GF-D8 (cell line): ENCODE results near the gene XIRP2.
"Not testable (repeated sequence)": the region's sequence is repeated elsewhere in the genome, so short reads cannot be mapped to it uniquely, and the experiment has no call there.

ENCODE experiments used
- DNase-seq: peaks from one replicate; lab custom pipeline; 2025; lab: John Stamatoyannopoulos, UW

The XIRP2 gene

DNA sequence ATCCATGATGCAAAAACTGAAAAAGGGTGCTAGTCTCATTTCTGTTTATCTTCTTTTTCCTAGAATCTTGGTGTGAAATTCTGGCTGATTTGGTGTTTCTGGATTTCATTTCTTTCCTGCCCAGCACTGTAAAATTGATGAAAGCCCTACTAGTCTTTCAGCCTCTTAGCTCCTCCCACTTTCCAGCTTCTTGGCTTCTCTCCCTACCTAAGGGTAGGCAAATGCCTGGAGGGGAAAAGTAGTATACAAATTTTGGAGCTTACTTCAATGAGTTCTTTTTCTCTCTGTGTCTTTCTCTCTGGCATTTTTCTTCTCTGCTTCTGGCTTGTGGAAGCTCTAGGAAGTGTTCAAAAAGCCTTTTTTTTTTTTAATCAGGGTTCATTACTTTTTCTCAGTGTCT, 160.5 kb downstream of the XIRP2 start:
- DNase-seq, result no peak

DNA sequence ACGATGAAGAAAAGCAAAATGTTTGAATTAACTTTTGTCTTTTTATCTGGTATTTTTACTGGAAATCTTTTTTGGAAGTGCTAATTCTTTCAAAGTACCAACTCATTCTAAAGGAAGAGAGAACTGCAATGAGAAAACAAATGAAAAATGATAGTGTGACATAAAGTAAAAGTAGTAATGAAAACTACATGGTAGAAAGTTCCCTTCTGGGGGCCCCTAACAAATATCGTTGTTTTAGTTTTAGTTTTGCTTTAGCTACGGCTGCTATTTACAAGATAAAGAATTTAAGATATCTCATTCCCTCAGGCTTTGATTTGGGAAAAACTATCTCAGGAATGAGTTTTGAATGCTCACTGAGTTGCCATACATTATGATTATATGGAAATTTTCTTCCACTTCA, 161.4 kb downstream of the XIRP2 start:
- no peak for DNase-seq

DNA sequence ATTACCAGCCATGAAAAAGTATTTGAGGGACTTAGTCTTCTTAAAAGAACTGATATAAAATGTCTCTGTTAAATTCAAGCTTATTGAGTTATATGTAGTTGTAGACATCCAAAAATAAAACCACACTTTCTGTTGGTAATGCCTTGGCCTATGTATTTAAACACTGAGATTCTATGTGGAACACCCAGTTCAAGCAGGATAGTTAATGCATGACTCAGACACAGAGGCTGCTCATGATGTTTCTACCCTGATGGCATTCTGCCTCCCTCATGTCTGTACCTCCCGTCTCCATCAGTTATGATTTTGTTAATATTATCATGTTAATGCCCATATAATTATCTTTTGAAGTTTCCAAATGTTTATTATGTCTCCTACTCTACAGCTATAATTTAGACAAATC, 164.5 kb downstream of the XIRP2 start:
- no peak for DNase-seq

DNA sequence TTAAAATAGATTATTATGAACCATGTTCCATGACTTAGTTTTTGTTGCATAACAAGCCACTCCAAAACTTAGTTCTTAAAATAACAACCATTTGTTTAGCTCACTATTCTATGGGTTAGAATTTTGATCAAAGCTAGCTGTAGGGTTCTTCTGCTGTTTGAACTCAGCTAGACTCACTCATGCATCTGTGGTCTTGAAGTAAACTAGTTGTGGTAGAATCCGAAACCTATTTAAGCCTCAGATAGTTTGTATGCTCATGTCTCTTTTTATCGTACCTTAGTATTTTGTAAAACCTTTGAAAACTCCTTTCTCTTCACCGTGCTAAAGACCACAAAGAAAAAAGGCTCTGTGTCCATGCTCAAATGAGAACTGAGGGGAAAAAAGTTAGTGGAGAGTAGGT, 166.6 kb downstream of the XIRP2 start:
- no peak for DNase-seq

DNA sequence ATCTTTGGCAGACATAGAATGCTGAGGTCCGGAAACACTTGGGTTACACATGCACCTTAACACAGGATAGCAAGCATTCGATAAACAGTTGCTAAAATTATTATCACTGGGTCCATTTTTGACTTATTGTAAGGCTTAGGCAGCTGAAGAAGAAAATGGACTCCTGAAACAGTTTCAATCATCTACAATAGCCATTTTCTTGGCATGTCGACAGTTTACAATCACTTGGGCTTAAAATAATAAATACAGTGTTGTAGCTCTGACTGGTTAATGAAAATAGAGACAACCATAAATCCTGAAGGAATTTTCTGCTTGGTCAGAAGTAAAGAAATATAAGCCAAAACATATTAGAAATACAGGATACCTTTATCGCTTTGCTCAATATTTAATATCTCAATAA, 169.2 kb downstream of the XIRP2 start:
- no peak for DNase-seq

DNA sequence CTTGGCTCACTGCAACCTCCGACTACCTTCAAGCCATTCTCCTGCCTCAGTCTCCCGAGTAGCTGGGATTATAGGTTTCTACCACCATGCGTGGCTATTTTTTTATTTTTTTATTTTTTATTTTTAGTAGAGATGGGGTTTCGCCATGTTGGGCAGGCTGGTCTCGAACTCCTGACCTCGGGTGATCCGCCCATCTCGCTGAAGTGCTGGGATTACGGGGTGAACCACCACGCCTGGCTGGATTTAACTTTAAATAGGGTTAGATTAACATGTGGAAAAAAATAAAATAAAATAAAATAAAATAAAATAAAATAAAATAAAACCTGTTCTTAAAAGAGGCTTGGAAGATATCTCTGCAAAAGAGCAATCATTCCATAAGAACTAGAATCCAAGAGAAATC, 170.9 kb downstream of the XIRP2 start:
- no peak for DNase-seq

DNA sequence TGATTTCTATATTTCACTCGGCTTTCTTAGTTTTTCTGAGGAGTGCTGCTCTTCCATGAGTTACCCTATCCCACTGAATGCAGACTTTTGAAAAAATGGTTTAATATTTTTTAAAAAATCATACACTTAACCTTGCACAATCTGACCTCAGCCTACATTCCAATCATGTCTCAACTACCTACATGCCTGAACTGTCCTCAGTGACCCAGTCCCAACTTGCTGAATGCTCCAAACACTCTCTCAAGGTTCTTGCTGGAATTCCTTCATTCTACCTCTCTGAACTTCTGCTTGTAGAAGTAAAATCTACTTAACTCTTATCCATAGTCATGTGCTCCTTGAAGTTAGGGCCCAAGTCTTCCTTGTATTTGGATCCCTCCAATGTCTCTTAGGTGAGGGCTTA, 181.6 kb downstream of the XIRP2 start:
- no peak for DNase-seq

DNA sequence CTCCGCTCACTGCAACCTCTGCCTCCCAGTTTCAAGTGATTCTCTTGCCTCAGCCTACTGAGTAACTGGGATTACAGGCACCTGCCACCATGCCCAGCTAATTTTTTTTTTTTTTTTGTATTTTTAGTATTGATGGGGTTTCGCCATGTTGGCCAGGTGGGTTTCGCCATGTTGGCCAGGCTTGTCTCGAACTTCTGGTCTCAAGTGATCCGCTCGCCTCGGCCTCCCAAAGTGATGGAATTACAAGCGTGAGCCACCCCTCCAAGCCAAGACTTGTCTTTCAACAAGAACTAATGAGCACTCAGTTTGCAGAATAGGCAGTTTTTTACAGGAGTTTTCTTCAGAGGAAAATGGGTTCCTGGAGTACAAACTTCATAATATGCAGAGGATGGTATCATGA, 187.4 kb downstream of the XIRP2 start:
- not testable (repeated sequence) for DNase-seq

DNA sequence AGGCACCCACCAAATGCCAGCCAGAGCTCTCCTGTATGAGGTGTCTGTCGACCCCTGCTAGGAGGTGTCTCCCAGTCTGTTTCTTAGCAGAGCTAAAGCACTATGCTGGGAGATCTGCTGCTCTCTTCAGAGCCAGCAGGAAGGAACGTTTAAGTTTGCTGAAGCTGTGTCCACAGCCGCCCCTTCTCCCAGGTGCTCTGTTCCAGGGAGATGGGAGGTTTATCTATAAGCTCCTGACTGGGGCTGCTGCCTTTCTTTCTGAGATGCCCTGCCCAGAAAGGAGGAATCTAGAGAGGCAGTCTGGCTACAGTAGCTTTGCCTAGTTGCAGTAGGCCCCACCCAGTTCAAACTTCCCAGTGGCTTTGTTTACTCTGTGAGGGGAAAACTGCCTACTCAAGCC, 210.7 kb downstream of the XIRP2 start:
- not testable (repeated sequence) for DNase-seq

DNA sequence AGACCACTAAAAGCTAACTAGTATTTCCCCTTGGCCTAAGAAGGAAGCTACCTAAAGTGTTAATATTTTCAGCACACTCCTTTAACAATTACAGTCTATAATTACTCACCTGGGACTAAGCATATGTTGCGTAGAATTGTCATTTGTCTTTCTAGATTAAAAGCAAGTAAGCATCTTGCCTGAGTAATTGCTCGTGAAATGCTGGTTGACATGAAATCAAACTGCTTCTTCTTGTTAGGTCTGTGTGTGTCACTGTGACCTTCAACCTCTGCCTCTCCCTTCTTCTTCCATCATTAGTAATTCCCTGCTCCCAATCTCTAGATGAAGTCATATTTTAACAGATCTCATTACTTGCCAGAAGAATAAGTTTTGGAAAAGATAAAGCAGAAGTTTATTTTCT, 212.2 kb downstream of the XIRP2 start:
- no peak for DNase-seq

DNA sequence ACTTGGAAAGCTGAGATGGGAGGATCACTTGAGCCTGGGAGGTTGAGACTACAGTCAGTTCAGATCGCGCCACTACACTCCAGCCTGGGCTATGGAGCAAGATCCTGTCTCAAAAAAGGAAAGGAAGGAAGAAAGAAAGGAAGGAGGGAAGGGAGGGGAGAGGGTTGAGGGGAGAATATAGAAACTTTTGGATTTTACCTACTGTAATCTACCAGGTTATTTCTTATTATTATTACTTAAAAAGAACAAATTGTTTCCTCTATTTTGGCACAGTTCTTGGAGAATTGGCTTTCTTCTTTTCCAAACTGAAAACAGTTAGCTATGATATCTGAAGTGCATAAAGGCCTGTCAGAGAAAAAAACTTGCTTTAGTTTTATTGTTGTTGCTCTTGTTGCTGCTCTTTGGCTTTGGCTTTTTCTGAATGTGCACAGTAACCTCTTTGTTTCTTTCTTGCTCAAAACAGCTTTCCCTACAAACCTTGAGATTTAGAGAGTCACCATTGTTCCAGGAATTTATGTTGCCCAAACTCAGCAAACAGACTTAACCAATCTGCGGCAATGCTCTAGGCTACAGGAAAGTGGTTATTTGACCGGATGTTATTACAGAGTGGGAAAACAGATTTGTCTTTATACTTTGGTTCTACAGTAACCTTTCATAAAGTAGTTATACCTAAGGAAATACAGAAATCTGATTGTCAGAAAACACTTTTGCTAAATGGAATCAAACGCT, 214.9 kb downstream of the XIRP2 start:
- no peak for DNase-seq

DNA sequence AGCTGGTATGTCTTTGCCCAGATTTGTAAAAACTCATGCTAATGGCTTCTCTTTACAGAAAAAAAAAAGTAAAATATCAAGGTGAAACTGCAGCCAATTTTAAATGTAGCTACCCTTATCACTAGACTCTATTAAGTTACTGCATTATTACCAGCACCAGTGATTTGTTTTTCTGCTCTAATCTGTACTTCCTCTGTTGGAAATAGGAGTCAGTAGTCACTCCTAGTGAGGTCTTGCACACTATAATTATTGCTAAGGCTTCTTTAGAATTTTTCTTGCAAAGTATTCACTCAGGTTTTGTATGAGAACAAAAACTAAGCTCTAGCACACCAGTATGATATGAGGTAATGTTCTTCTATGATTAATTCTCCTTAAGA, 215.5 kb downstream of the XIRP2 start:
- no peak for DNase-seq

DNA sequence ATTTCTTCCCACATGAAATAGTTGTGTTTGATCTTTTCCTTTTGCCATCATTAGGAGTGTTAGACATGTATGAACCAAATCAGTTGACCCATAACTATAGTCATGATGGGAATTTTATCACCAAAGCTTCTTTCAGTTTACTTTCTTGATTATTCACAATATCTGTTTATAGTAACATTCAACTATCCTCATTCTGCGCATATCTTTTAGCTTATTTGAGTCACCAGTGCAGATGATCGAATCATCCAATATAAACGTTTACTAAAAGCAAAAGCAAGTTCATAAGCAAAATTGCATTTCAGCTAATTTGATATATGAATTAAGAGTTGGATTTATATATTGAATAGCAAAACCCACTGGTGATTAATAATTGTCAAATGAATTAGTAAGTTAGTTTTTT, 216.4 kb downstream of the XIRP2 start:
- no peak for DNase-seq

DNA sequence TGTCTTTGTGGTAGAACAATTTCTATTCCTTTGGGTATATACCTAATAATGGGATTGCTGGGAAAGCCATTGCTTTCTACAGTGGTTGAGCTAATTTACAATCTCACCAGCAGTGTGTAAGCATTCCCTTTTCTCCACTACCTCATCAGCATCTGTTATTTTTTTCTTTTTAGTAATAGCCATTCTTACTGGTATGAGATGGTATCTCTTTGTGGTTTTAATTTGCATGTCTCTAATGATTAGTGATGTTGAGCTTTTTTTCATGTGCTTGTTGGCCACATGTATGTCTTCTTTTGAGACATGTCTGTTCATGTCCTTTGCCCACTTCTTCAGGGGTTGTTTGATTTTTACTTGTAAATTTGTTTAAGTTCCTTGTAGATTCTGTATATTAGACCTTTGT, 221.4 kb downstream of the XIRP2 start:
- DNase-seq, result not testable (repeated sequence)

DNA sequence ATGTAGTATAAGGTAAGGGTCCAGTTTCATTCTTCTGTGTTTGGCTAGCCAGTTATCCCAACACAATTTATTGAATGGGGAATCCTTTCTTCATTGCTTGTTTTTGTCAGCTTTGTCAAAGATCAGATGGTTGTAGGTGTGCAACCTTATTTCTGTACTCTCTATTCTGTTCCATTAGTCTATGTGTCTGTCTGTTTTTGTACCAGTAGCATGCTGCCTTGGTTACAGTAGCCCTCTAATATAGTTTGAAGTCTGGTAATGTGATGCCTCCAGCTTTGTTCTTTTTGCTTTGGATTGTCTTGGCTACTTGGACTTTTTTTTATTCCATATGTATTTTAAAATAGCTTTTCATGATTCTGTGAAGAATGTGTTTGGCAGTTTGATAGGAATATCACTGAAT, 222.1 kb downstream of the XIRP2 start:
- DNase-seq, result no peak

DNA sequence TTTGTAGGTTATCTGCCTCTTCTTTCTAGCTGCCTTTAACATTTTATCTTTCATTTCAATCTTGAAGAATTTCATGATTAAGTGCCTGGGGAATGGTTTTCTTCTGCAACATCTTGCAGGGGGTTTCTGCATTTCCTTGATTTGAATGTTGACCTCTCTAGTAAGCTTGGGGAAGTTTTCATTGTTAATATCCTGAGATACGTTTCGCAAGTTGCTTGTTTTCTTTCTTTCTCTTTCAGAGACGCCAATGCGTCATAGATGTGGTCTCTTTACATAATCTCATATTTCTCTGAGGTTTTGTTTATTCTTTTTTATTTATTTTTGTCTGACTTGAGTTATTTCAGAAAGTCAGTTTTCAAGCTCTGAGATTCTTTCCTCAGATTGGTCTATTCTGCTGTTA, 225.7 kb downstream of the XIRP2 start:
- DNase-seq, result no peak

DNA sequence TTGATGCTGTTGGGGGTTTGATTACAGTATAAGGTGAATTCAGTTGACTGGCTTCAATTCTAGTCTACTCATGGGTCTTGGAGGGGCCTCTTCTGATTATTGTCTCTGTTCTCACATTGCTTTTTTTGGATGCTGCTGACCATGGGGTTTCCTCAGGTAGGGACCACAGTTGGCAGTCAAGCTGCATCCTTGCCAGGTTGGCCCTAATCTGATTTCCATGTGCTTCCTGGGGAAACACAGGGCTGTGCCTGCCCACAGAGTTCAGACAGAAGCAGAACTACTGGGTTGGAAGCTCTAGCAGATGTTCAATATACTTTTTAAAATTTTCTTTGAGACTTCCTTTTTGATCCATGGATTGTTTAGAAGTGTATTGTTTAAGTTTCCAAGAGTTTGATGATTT, 227.3 kb downstream of the XIRP2 start:
- no peak for DNase-seq

DNA sequence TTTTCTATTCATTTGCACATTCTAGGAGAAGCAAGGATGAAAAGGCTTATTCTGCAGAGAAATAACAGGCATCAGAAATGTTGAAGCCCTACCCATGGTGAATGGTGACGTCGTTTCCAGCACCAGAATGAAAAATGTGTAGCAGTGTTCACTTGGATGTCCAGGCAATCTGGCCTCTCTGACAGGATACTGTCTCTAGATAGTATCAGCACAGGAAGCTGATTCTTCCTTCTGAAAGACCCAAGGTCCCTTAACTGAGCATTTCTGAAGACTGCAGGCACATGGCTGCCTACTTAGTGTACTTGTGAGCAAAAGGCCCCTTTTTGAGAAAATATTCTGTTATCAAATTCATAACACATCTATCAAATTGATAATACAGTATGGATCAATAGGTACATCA, 234.1 kb downstream of the XIRP2 start:
- no peak for DNase-seq

DNA sequence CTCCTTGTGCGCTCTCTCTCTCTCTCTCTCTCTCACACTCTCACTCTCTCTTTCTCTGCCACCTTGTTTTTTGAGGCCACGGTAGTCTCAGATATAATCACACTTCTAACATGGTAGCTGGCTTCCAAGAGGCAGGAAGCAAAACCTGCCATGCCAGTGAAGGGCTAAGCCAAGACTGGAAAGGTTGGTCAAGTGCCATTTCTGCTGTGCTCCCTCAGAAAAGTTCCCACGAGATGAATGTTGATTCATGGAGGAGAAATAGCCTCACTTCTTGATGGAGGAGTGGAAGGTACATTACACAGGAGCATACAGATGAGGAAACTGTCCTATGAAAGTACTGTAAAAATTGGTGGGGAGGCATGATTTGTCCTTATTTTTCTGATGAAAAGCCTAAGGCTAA, 237.9 kb downstream of the XIRP2 start:
- DNase-seq, result no peak

DNA sequence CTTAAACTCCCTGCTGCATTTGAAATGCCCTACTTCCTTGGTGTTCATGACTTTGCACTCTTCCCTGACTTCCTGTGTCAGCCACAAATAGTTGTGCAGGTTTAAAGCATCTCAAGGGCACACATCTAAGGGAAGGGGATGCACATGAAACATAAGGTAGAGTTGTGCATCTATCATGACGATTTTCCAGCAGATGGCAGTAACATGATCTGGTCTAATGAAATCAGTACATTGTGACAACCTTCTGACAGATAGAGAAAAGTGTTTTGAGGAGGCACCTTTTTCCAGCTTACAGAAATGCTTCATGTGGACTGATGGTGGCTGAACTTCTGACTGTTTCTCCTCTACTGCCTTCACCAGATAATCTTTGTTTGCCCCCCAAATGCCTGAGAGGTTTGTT, 238.9 kb downstream of the XIRP2 start:
- DNase-seq, result no peak

DNA sequence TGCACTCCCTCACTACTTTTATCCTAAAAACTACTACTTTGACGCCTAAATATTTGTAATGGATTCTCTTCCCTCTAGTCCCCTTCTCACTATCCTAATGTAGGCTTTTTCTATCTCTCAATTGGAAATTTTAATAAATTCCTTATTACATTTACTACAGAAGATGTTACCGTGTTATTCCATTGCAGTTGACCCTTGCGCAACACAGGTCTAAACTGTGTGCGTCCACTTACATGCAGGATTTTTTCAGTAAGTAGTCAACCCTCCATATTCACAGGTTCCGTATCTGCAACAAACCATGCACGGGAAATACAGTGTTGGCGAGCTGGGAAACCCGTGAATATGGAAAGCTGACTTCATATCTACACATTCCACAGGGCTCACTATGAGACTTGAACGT, 239.8 kb downstream of the XIRP2 start:
- no peak for DNase-seq

DNA sequence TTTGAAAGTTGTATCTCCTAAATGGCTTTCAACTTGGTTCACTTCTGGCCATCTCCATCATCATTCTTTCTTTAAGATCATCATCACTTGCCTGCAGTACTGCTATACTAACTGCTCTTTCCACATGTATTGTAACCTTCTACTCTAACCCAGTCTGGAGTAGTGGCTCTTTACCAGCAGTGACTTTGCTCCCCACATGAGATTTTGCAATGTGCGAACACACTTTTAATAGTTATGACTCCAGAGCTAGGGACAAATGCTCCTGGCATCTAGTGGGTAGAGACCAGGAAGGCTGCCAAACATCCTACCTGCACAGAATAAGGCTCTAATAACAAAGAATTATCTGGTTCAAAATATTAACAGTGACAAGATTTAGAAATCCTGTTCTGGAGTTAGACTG, 243.8 kb downstream of the XIRP2 start:
- no peak for DNase-seq

DNA sequence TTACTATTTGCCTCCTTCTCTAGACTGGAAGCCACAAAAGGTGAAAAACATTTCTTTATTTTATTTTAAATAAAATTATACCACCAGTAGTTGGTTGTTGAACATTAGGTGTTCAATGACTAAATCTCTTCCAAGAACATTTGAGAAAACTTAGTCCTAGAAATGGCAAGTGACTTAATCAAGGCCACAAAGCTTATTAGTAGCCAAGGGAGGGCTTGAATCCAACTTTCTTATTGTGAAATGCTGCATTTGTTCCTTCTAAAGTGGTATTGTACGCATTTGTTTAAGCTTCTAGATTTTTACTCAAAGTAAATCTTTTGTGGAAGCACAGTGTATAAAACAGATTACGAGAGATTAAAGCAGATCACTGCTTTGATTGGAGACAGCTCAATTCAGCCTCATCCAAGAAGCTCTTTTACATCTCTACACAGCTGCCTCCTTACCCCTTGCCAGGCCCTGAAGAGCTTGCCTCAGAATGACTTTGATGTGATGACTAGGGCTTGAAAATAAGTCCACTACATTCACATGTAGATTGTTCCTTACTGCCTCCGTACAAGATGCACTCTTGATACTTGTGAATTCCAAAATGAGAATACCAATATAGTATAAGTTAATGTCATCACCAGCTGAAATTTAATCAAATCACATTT, 244.8 kb downstream of the XIRP2 start:
- DNase-seq, result no peak

DNA sequence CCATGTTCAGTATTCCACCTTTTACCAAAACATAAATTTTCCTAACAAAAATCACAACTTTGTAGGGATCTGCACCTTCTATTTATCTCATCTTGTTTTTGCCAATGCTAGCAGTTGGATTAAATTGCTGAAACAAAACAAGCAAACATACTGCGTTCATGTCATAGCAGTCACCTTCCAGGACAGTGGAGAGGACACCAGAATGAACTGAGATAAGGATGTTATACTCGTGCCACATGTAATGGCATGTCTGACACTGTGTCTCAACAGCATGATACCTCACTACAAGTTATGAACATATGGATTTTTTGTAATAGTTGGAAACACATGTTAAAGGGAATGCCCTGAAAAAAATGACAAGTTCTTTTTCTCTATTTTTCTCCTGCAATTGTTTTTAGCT, 245.3 kb downstream of the XIRP2 start:
- DNase-seq, result no peak
